ENCODE measurements around the gene DHX8. TPM values are rescaled to one million over a fixed set of nuclear protein-coding genes. Genes with fewer than 3 reads are reported as not detected.

The DHX8 gene
- total and polyA plus RNA-seq, 2 donors from 2014 or later: 28.7 to 53.9 TPM

DNA sequence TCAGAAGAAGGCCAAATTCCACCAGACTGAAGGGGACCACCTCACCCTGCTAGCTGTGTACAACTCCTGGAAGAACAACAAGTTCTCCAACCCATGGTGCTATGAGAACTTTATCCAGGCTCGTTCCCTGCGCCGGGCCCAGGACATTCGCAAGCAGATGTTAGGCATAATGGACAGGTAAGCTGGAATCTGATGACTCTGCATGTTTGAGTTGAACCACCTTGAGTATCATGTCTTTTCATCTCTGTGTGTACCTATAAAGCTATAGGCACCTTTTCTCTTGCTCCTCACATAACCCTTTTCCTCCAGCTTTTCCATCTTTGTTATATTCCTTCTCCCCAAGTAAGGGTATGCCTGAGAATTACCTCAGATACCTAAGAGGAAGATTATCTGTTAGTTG is 37.6 kb downstream of the DHX8 start:
- FAIRE-seq: no peak
- peaks cover 25 to 80% (median 61%) of the 10 kb centered on the region in 3 donors for H3K36me3 ChIP-seq (ENCODE audit: control insufficient read depth in 2 of 3, insufficient read depth in 3 of 3, low read length in 3 of 3)

DNA sequence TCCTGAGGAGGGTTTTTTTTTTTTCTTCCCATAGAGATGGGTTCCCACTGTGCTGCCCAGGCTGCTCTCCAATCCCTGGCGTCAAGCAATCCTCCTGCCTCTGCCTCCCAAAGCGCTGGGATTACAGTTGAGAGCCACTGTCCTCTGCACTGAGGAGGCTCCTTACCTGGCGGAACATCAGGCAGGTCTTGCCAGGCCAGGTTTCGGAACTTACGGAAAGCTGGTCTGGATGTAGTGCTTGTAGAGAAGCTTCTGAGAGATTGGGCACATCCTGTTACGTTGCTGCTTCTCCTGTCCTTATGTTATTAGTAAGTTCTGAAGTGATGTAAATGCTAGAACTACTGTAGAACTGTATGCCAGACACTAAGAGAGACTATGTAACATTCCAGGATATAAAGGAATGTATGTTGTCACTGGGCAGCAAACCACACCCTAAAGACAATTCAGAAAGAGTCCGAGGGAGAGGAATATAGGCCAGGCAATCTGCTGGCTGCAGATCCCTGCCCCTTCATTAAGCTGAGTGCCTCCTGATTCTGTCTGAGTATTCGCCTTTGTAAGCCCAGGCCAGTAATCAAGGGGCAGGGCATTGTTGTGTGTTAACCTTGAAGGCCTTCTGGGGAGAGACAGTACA is 41.3 kb downstream of the DHX8 start:
- Histone ChIP-seq H3K27ac (ENCODE audit: low read depth in 2 of 2, low read length in 2 of 2) (no peak overlapping the region), H3K9ac (ENCODE audit: low read length in 3 of 3) (no peak overlapping the region), H3K4me3 (ENCODE audit: low read length in 3 of 3) (no peak overlapping the region), H3K27me3 (ENCODE audit: control insufficient read depth, insufficient read depth, low read length) (no peaks in the 10 kb centered on the region), H3K36me3 (ENCODE audit: control insufficient read depth in 2 of 3, insufficient read depth in 3 of 3, low read length in 3 of 3) (peaks cover 16 to 53% (median 34%) of the 10 kb centered on the region in 3 donors), H3K4me1 (ENCODE audit: control insufficient read depth in 2 of 3, insufficient read depth in 2 of 3, low read depth in 1 of 3, low read length in 3 of 3) (peaks cover 0 to 3% (median 0%) of the 10 kb centered on the region in 3 donors), H3K9me3 (ENCODE audit: control insufficient read depth in 2 of 3, insufficient read depth in 1 of 3, low read length in 3 of 3) (no peaks in the 10 kb centered on the region)
- TF ChIP-seq, protein P1, sequence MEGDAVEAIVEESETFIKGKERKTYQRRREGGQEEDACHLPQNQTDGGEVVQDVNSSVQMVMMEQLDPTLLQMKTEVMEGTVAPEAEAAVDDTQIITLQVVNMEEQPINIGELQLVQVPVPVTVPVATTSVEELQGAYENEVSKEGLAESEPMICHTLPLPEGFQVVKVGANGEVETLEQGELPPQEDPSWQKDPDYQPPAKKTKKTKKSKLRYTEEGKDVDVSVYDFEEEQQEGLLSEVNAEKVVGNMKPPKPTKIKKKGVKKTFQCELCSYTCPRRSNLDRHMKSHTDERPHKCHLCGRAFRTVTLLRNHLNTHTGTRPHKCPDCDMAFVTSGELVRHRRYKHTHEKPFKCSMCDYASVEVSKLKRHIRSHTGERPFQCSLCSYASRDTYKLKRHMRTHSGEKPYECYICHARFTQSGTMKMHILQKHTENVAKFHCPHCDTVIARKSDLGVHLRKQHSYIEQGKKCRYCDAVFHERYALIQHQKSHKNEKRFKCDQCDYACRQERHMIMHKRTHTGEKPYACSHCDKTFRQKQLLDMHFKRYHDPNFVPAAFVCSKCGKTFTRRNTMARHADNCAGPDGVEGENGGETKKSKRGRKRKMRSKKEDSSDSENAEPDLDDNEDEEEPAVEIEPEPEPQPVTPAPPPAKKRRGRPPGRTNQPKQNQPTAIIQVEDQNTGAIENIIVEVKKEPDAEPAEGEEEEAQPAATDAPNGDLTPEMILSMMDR (IDR thresholded peaks at IDR 0.05; ENCODE audit: borderline replicate concordance, extremely low read depth, insufficient read depth): no peak
- DNase-seq (no peak), FAIRE-seq (no peak)
- intact Hi-C loops (cut with DNase I): no loop called here

More for the DNA sequence above, 37.6 kb downstream of the DHX8 start:
- intact Hi-C loops (cut with DNase I): no loop called here
- H3K27me3 ChIP-seq (ENCODE audit: control insufficient read depth, insufficient read depth, low read length): no peaks in the 10 kb centered on the region
- TF ChIP-seq, protein P1 (IDR thresholded peaks at IDR 0.05; ENCODE audit: borderline replicate concordance, extremely low read depth, insufficient read depth): no peak
- H3K27ac ChIP-seq (ENCODE audit: low read depth in 2 of 2, low read length in 2 of 2): no peak overlapping the region
- H3K9me3 ChIP-seq (ENCODE audit: control insufficient read depth in 2 of 3, insufficient read depth in 1 of 3, low read length in 3 of 3): no peaks in the 10 kb centered on the region
- no peak for DNase-seq
- no peak overlapping the region for H3K9ac ChIP-seq (ENCODE audit: low read length in 3 of 3)
- H3K4me3 ChIP-seq (ENCODE audit: low read length in 3 of 3): no peak overlapping the region
- no peaks in the 10 kb centered on the region for H3K4me1 ChIP-seq (ENCODE audit: control insufficient read depth in 2 of 3, insufficient read depth in 2 of 3, low read depth in 1 of 3, low read length in 3 of 3)

DNA sequence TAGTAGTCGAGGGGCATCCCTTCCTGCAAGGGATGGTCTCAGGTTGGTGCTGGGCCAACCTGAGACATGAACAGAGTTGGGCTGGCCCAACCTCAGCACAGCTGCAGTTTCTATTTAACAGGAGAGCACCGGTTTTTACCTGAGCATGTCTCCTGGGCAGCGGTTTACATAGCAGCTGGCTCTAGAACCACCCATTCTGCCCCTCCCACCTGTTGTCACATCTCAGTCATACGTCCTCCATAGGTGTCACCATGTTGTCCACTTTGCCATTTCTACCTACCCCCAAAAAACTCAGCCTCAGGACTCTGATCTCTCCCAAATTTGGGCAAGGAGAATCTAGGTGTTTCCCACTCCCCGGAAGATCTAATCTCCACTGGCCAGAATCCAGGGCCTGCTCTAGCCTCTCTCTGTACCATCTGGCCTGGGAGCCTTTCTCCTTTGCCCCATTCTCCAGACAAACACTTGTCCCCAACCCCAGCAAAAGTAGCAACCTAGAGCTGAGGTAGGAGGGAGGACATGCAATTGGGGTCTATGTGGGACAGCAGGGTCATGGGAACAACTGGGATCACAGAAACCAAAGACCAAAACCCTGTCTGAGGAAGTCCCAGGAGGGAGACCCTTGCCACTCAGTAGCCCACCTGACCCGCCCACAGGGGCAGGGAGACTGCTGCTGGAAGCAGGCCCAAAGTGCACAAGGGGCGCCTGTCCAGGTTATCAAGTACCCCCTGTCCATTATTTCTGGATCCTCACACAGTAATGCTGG is 43.3 kb downstream of the DHX8 start:
- Histone ChIP-seq H3K9me3 (ENCODE audit: control insufficient read depth in 2 of 3, insufficient read depth in 1 of 3, low read length in 3 of 3) (no peaks in the 10 kb centered on the region), H3K4me1 (ENCODE audit: control insufficient read depth in 2 of 3, insufficient read depth in 2 of 3, low read depth in 1 of 3, low read length in 3 of 3) (peaks cover 3 to 10% (median 7%) of the 10 kb centered on the region in 3 donors), H3K27ac (ENCODE audit: low read depth in 2 of 2, low read length in 2 of 2) (no peak overlapping the region), H3K9ac (ENCODE audit: low read length in 3 of 3) (no peak overlapping the region), H3K27me3 (ENCODE audit: control insufficient read depth, insufficient read depth, low read length) (no peaks in the 10 kb centered on the region), H3K36me3 (ENCODE audit: control insufficient read depth in 2 of 3, insufficient read depth in 3 of 3, low read length in 3 of 3) (peaks cover 6 to 33% (median 19%) of the 10 kb centered on the region in 3 donors), H3K4me3 (ENCODE audit: low read length in 3 of 3) (no peak overlapping the region)
- intact Hi-C loops (cut with DNase I): no loop called here
- no peak for FAIRE-seq
- TF ChIP-seq, protein P1 (IDR thresholded peaks at IDR 0.05; ENCODE audit: borderline replicate concordance, extremely low read depth, insufficient read depth): no peak
- DNase-seq: no peak

Measured in kidney (tissue), 14 donors.